ENCODE measurements around the gene OR10H1. TPM values are rescaled to one million over a fixed set of nuclear protein-coding genes. Genes with fewer than 3 reads are reported as not detected.

Gene OR10H1
- total RNA-seq, 1 experiment from 2014 or later: 0.17 TPM

Other genes with a start within 250 kb of the OR10H1 start
- not detected for gene CYP4F8, start 200.4 kb downstream of the OR10H1 start, total RNA-seq (2021; ENCODE audit: unreplicated experiment)
- gene CYP4F3, start 174.8 kb downstream of the OR10H1 start, total RNA-seq (2021; ENCODE audit: unreplicated experiment): 3.6 TPM
- 4.4 TPM for gene CYP4F12, start 142.6 kb downstream of the OR10H1 start, total RNA-seq (2021; ENCODE audit: unreplicated experiment)
- not detected for gene OR10H2, start 87.6 kb downstream of the OR10H1 start, total RNA-seq (2021; ENCODE audit: unreplicated experiment)
- not detected for gene OR10H3, start 77.7 kb downstream of the OR10H1 start, total RNA-seq (2021; ENCODE audit: unreplicated experiment)
- gene OR10H5, start 28.0 kb downstream of the OR10H1 start, total RNA-seq (2021; ENCODE audit: unreplicated experiment): not detected
- gene CYP4F2, start 82.4 kb upstream of the OR10H1 start, total RNA-seq (2021; ENCODE audit: unreplicated experiment): 1.1 TPM
- 17.9 TPM for gene CYP4F11, start 118.9 kb upstream of the OR10H1 start, total RNA-seq (2021; ENCODE audit: unreplicated experiment)
- gene OR10H4, start 133.3 kb upstream of the OR10H1 start, total RNA-seq (2021; ENCODE audit: unreplicated experiment): not detected

Data from HCT116 (cell line).